ENCODE measurements around the gene CSNK1E. TPM values are rescaled to one million over a fixed set of nuclear protein-coding genes. Genes with fewer than 3 reads are reported as not detected.

CSNK1E gene
- polyA plus RNA-seq, 12 donors, result 94.4 to 928 (median 116) TPM

- no peak for DNase-seq
Observed at GRCh38 chr22:38310518-38311322, 6.5 kb downstream of the CSNK1E start.

- no peak for DNase-seq
Observed at GRCh38 chr22:38309614-38310517, 7.4 kb downstream of the CSNK1E start.

DNA sequence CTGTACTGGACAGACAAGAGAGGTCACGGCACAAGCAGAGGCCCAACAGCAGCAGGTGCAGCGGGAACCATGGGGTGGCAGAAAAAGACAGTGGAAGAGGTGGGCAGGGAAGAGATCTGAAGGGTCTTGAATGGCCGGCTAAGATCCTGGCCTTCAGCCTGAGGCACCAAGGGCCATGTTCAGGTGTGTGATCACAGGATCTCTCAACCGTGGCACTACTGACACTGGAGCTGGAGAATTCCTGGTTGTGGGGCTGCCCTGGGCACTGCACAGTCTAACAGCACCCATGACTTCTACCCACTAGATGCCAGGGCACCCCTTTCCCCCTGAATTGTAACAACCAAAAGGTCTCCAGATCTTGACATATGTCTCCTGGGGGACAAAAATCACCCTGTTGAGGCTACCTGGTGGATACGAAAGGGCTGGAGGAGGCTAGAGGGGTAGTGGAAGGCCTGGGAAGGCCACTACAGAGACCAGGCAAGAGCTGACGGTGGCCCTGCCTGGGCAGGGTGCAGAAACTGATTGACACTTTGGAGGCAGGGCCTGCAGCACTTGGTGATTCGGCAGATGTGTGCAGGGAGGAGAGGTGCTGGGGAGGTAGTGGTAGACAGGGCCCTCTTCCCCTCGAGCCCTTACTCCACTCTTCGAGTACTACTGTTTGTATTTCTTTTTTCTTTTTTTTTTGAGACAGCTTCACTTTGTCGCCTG lies 8.3 kb downstream of the CSNK1E start:
- no peak for DNase-seq

GRCh38 chr22:38305471-38306448 lies 11.5 kb downstream of the CSNK1E start:
- DNase-seq, result no peak

GRCh38 chr22:38304526-38304925 lies 12.7 kb downstream of the CSNK1E start:
- DNase-seq, result no peak

- no peak for DNase-seq
Observed at GRCh38 chr22:38303974-38304373, 13.3 kb downstream of the CSNK1E start.

GRCh38 chr22:38302906-38303305 lies 14.3 kb downstream of the CSNK1E start:
- DNase-seq, result no peak

DNA sequence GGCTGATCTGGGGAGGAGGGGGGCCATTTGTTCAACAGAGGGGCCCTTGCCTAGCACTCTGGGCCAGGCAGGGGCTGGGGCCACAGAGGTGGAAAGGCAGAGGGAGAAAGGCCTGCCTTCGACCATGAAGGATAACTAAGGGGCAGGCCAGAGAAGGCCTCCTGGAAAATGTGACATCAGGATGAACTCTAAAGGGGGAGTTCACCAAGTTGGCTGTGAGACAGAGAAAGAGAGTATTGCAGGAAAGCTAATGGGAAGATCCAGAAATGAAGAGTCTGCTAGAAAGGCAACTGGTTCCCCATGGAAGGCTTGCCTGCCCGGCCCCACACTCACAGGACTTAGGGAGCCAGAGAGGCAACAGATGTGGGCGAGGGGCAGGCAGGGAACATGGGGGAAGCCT lies 16.3 kb downstream of the CSNK1E start:
- no peak for DNase-seq

DNA sequence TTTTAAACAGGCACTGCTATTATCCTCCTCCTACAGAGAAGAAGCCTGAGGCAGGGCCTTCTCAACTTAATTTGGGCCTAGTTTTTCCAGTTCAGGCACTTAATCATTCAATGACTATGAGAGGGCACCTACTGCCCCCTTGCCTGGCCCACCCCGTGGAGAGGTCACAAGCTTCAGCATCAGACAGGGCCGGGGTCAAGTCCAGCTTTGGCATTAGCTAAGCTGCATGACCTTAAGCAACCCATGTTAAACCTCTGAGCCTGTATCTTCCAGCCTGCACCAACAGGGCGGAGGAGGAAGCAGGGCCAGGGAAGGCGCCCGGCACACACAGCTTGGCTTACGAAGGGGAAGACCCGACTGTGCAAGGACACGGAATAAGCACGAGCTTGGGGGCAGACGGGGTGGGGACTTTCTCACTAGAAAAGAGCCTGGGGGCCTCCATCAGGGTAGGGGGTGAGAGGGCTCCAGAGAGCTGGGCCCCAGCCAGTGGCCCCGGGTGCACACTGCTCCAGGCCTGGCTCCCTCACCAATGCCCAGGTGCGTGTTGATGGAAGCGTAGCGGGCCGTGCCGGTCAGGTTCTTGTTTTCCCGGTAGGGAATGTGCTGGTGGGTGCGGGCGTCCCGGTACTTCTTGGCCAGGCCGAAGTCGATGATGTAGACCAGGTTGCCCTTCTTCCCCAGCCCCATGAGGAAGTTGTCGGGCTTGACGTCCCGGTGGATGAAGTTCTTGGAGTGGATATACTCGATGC lies 16.9 kb downstream of the CSNK1E start:
- no peak for DNase-seq

DNA sequence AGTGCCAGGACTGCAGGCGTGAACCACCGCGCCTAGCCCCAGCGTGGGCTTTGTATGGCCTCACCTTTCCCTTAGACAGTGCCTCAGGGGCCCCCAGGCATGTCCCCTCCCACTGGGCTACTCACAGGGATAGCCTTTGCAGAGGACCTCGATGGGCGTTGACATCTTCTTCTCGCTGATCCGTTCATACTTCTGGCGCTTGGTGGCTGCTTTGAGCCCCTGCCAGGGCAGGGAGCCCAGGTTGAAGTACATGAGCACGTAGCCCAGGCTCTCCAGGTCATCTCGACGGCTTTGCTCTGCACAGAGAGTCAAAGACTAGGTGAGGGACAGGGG lies 17.5 kb downstream of the CSNK1E start:
- no peak for DNase-seq

- DNase-seq, result no peak
Observed at GRCh38 chr22:38298312-38299005, 18.8 kb downstream of the CSNK1E start.

- DNase-seq, result no peak
Observed at GRCh38 chr22:38296372-38296771, 20.9 kb downstream of the CSNK1E start.

- DNase-seq, result no peak
Observed at GRCh38 chr22:38295863-38296262, 21.4 kb downstream of the CSNK1E start.

DNA sequence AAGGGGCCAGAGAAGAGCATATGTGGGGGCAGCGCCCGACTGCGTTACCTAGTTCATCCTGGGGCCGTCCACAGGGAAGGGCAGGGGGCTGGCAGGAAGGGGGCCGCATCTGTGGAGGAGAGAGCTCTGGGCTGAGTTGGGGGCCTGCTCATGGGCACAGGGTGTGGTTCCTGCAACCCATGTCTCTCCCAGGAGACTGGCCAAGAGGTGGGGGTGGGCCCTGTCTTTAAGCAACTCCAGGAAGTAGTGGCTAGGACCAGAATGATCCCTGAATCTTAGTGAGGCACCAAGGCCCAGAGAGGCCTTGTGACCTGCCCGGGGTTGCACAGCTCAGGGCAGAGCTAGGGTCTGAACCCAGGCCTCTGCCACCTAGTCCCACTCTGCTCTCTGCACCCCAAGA lies 21.9 kb downstream of the CSNK1E start:
- no peak for DNase-seq

- DNase-seq, result no peak
Observed at GRCh38 chr22:38294193-38294592, 23.0 kb downstream of the CSNK1E start.

DNA sequence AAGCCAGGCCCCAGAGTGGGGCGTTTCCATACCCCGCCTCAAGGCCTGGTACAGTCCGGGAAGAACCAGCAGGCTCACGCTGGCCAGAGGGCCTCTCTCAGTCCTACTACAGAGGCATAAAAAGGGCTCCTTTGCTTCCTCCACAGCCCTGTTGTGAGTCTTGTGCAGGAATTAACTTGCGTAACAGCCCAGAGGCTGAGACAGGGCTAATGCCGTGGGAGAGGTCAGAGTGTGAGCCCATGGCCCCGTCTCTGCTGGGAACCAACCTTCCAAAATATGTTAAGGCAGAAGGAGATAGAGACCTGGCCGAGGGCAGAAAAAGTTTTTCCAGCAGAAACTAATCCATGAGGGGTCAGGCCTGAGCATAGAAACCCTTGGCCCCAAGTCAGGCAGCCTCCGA lies 24.5 kb downstream of the CSNK1E start:
- no peak for DNase-seq

GRCh38 chr22:38291201-38291777 lies 25.9 kb downstream of the CSNK1E start:
- DNase-seq, result no peak

- no peak for DNase-seq
Observed at GRCh38 chr22:38290347-38290746, 26.9 kb downstream of the CSNK1E start.

DNA sequence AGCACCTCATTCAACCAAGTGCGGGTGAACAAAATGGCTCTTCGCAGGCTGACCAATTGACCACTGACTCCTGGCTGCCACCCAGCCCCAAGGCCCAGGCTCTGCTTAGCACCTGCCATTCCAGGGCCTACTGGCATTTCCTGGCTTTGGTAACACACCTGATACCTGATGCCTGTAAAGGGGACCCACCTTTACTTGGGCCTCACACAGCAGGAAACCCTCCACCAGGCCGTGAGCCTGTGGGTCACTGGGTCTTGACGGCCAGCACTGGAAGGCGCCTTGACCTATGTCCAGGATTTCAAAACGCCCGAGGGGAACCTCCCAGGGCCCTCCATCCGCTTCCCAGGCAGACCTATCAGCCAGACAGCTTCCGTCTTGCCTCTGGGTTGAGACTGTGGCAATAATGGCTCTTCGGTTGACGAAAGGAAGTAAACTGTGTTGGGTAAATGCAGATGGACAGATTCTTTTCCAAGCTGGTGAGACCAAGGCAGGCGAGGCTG lies 27.6 kb downstream of the CSNK1E start:
- no peak for DNase-seq
